Anterior cingulate cortex (tissue), 58 donors: ENCODE data around the gene GATA2.

Experiments used
- DNase-seq, 58 donors: peaks; one replicate each; lab custom pipeline; 2025; lab: John Stamatoyannopoulos, UW

GATA2 gene

GRCh38 chr3:128503164-128503651 is 10.2 kb upstream of the GATA2 start:
- no peak for DNase-seq

DNA sequence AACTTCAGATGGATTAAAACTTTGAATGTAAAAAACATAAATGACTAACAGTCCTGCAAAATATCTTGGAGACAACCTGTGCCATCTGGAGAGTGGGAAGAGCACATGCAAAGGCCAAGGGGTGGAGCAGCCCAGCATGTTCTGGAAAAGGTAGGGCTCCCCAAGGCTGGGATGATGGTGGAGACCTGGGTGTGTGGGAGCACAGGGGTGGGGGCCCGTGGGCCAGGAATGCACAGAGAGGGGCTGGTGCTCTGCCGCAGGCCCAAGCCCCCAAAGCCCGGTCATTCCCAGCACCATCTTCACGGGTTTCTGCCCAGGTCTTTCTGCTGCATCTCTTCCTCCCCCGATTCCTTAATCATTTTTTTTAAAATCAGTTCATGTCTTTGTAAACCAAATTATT is 9.7 kb upstream of the GATA2 start:
- DNase-seq: no peak

DNA sequence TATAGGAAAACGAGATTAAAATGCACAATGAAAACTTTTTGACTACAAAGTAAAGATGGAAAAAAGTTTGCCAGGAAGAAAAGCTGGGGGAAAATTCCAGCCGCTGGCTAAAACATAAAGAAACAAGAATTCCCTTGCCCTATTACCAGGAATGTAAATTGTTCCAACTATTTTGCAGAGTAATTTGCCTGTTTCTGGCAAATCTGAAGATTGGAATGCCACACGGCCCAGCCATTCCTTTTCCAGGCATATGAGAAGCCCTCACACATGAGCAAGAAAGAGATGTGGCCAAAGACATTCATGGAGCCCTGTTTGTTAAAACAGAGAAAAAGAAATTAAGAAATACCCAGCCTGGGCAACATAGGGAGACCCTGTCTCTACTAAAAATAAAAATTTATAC is 8.4 kb upstream of the GATA2 start:
- DNase-seq: no peak

DNA sequence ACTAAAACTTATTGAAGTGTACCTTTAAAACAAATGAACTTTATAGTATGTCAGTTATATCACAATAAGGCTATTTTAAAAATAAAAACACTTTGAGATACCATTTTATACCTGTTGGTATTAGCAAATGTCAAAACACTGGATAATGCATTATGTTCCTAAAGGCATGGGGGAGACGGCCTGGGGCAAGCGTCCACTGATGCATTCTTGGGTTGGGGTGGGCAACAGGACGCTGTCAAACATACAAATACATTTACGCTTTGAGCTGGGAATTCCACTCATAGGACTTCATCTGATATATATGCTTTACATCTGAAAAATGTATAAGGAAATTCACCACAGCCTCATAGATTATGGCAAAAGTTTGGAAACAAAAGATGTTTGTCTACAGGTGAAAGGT is 7.6 kb upstream of the GATA2 start:
- no peak for DNase-seq

- DNase-seq: no peak
Observed at GRCh38 chr3:128499724-128500275, 6.8 kb upstream of the GATA2 start.

DNA sequence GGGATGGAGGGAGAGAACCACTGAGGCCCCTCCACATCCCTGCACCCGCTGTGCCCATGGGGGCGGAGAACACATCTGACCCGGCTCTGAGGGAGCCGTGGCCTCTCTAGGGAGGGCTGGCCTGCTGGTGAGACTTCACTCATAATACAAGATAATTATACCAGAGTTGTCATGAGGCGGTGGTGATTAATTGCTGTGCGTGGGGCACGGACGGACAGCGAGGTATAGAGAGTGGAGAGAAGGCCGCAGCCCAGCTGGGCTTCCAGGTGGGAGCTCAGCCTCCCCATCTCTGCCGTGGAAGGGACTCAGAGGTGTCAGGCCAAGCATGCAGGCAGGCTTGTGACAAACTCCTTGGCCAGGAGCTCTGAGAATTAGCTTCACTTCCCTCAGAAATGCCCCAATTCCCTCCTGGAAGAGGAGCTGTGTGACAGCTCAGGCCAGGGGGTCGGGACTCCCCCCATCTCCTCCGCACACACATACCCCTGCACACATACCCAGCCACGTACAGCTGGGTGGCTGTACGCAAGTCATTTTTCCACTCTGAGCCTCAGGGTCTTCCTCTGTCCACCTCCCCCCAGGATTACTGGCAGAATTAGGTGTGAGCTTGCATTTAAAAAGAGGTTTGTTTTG is 6.0 kb upstream of the GATA2 start:
- DNase-seq: no peak

GRCh38 chr3:128498127-128498626 is 5.2 kb upstream of the GATA2 start:
- DNase-seq: no peak

DNA sequence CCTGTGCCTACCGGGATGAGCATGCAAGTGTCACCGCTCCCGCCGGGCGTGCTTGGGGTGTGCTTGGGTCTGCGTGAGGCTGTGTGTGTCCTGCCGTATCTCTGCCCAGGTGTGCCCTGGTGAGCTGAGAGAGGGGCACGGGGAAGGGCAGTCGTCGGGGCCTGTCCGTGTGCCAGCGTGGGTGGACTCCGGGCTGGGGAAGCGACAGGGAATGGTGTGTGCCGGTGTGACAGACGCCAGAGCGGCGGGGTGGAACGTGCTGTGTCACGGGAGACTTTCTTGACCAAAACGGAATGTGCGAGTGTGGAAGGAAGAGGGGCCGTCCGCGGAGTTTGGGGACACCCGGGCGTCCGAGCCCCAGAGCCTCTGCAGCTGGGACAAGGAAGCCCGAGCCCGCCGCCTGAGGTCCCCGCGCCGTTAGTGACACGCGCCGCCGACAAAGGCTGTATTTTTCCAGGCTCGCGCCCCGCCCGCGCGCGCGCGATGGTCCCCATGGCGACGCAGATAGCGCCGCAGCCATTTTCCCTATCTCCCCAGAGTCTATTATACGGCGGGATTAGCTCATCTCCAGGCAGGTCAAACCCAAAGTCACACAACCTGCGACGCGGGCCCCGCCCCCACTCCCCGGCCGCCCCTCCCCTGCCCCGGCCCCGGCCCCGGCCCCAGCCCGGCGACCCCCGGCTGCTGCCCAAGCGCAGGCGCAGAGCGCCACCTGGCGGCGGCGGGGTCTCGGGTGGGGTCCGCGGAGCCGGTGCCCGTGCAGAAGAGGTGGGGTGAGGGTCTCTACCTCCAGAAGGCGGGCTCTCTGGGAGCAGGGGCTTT is 4.5 kb upstream of the GATA2 start:
- peak in 53 of 58 donors; percentile 6 to 86 (median 59) for DNase-seq

- peak in 5 of 58 donors; percentile 9 to 25 (median 15) for DNase-seq
Observed at GRCh38 chr3:128496602-128497304, 3.8 kb upstream of the GATA2 start.

GRCh38 chr3:128496019-128496601 is 3.1 kb upstream of the GATA2 start:
- DNase-seq: no peak

DNA sequence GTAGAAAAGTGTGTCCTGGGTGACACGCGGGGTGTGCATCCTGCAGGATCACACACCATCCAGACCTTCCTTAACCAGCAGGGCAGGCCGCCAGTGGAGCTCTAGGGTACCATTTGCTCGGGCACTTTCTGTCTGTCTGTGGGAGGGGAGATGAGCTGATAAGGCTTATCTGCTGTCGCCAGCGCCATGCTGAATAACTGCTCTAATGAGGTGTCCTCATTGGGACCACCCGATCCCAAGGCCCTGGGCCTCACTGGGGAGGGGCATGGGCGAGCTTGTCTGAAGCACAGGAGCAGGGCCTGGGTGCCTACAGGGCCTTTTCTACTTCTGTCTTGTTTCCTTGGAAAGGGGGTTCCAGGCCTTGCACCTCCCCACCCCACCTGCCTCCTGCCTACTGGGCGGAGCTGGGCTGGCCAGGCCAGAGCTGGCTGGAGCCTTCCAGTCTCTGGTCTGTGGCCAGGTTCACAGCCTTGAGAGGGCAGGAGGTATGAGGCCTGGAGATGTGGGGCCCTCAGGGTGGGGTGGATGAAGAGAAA is 2.5 kb upstream of the GATA2 start:
- DNase-seq: no peak

DNA sequence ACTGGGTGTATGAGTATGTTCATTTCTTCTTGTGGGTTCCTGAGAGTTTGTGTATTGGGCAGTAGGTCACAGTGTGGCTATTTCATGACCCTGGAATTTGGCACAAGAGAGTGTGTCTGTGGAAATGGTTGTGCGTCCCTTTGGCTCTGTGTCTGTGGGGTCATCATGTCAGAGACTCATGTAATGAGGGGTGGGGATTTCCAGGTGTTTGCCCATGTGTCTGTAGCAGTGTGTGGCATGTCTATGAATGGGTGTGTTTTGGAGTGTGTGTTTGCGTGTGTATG is 1.3 kb upstream of the GATA2 start:
- DNase-seq: no peak

GRCh38 chr3:128493570-128494366 is 767 bp upstream of the GATA2 start:
- no peak for DNase-seq

DNA sequence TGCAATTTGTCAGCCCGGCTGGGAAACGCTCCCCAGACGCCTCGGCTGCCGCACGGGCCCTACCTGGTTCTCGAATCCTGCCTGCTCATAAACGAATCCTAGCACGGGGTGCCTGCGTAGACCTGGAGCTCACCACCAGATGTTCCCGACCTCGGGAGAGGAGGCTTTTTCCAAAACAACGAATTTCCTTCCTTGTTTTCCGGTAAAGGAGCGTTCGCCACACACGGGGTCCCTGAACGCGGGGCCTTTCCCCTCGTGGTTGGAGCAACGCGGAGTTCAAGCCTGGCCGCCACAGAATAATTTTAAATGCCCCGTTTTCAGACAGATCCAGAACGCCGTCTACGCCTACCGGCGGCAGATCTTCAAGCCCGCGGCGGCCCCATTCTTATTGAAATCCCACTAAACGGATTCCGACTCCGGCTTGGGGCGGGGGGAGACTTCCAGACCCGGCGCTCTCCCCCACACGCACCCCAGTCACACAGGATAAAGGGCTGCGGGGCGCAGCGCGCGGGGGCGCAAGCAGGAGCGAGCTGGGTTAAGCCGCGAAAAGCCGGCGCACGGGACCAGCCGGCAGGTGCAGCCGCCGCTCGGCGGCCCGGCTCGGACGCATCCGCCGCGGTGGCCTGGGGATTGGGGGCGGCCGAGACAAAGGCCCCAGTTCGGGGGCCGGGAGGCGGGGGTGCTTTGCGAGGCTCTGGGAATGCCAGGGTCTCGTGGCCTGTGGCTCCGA is 895 bp downstream of the GATA2 start:
- no peak for DNase-seq

GRCh38 chr3:128491691-128491940 is 1.4 kb downstream of the GATA2 start:
- no peak for DNase-seq

- no peak for DNase-seq
Observed at GRCh38 chr3:128490915-128491690, 1.9 kb downstream of the GATA2 start.

- DNase-seq: no peak
Observed at GRCh38 chr3:128490650-128490914, 2.4 kb downstream of the GATA2 start.

- DNase-seq: no peak
Observed at GRCh38 chr3:128489927-128490649, 2.9 kb downstream of the GATA2 start.
